GM12872 (cell line): ENCODE results near the gene XCR1.

Experiments used
- TF ChIP-seq, protein P1 (sequence below): IDR thresholded peaks from 3 replicates; pipeline ENCODE4 v1.5.1; 2011; ENCODE audit warnings: low read depth, mild to moderate bottlenecking, low read length, moderate library complexity; ENCODE audit not compliant: insufficient read depth

The XCR1 gene

DNA sequence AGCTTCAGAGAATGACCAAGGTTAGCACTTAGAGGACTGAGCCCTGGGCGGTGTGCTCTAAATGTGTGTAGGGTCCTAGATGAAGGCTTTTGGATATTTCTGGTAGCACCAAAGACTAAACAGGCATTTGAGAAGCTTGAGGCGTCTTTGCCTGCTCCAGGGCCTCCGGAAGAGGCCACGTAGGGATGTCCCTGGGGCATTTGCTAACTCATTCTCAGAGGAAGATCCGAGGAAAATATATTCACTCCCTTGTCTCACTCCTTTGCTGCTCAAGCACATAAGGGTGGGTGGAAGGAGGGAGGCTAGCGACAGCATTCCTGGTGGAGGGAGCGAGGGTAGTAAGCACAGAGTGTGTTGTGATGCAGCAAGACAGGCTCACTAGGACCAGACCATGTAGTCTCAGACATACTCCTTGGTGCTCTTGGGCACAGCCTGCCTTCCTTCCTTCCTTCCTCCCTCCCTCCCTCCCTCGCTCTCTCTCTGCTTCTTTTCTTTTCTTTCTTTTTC, 38.5 kb upstream of the XCR1 start:
- TF ChIP-seq, protein P1, sequence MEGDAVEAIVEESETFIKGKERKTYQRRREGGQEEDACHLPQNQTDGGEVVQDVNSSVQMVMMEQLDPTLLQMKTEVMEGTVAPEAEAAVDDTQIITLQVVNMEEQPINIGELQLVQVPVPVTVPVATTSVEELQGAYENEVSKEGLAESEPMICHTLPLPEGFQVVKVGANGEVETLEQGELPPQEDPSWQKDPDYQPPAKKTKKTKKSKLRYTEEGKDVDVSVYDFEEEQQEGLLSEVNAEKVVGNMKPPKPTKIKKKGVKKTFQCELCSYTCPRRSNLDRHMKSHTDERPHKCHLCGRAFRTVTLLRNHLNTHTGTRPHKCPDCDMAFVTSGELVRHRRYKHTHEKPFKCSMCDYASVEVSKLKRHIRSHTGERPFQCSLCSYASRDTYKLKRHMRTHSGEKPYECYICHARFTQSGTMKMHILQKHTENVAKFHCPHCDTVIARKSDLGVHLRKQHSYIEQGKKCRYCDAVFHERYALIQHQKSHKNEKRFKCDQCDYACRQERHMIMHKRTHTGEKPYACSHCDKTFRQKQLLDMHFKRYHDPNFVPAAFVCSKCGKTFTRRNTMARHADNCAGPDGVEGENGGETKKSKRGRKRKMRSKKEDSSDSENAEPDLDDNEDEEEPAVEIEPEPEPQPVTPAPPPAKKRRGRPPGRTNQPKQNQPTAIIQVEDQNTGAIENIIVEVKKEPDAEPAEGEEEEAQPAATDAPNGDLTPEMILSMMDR = no peak

DNA sequence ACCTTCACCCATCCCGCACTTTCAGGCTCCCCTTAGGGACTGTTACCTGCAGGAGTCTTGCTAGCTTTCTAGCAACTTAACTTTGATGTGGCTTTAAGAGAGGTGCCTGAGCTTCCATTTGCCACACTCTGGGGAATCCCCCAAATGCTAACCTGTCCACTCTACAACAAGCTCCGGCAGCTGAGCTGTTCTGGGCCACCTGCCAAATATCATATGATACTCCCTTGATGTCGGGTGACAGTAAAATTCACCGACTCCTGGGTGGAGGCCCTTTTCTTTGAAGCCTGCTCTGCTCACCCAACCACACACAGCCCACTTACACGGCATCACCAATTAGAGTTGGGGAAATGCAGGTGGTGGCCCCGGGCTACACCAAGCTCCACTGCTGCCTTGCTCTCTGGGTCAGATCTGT, 38.0 kb upstream of the XCR1 start:
- TF ChIP-seq, protein P1 = no peak

DNA sequence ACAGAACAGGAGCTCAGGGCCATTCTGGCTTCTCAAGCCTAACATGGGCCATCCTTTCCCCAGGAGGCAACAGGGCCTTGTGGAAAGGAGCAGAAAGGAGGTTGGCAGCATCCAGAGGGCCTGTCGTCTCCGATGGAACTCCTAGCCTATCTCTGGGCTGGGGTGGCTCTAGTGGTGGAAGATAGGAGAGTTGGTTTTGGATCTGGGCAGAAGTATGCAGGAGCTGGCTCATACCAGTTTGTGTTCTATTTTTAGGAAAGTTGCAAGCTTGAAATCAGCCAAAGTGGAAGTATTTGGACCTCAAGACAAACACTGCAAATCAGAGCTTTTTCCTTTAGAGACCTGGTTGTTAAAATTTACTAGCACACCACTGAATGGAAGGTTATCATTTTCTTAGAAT, 35.4 kb upstream of the XCR1 start:
- TF ChIP-seq, protein P1 = no peak

DNA sequence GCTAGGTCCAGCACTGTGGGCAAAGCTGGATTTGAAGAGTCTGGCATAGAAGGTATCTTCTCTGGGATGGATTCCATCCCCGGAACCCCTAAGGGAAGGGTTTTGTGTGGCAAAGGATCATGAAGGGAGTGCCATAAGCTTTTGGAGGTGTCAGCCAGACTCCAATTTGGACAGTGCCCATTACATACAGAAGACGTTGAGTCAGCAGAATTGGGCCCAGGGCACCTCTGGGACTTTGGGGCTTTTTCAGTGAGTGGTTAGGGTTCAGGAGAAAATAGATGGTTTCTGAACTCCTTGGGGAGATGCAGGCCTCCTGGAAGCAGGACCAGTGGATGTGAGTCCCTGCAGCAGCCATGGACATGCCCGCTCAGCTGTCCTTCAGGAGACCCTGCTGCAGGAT, 34.6 kb upstream of the XCR1 start:
- TF ChIP-seq, protein P1 = no peak

DNA sequence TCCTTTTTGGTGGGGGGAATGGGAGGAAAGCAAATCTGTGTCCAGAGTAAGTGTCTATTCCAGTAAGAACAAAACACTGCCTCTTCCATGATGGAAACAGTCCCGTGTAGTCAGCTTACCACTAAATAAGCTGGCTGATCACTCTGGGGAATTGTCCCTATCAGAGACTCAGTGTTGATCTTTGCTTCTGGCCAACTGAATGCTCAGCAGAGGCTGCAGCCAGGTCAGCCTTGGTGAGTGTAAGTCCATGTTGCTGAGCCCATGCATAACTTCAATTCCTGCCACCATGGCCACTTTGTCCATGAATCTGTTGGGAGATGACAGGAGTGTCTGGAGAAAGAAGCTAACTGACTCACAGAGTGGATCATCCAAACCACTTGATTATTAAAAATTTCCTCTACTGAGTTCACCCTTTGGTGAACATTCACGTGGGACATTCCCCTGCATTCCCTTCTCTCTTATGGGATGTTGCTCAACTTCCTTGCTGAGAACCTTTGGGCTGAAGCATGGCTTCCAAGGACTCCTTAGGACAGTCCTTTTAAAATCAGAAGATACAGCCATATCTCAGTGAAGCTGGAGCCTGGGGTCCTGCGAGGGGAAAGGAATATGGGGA, 33.9 kb upstream of the XCR1 start:
- TF ChIP-seq, protein P1 = no peak

DNA sequence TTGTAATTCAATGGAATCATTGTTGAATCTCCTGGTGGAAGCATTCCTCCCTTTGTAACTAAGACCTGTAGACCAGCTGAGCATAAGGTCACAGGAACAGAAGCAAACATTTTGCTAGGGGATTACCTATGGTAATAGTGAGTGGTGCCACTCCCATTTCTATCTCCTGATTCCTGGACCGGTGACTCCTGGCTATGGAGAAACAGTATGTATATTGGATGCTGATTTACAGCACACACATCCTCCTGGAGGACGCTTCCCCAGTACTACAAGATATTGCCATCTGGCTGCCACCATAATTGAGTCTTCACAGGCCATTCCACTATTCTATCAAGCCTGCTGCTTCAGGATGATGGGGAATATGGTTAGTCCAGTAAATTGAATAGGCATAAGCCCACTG, 33.3 kb upstream of the XCR1 start:
- TF ChIP-seq, protein P1 = no peak

DNA sequence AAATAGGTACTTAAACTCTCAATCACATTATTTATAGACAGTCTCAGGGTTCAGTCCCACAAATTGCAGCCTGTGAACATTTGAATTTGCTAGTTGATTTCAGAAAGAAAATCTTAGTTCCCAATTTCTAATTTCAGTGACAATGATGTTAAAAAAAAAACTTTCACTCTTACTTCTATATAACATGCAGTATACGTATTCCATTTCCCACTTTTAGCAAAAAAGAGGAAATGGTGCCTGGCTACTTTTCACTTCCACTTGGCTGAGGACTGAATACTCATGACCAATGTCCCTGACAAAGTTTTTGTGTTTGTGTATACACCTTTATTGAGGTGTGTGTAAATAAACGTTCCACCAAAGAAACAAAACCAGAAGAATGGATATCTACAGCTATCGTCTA, 32.1 kb upstream of the XCR1 start:
- TF ChIP-seq, protein P1 = no peak
